ENCODE data around the gene EYS. TPM values are rescaled to one million over a fixed set of nuclear protein-coding genes. Genes with fewer than 3 reads are reported as not detected.

EYS gene
- polyA plus RNA-seq, 2 of the 4 experiments (the other 2 are of a cell fraction): 0.03 to 0.06 TPM

DNA sequence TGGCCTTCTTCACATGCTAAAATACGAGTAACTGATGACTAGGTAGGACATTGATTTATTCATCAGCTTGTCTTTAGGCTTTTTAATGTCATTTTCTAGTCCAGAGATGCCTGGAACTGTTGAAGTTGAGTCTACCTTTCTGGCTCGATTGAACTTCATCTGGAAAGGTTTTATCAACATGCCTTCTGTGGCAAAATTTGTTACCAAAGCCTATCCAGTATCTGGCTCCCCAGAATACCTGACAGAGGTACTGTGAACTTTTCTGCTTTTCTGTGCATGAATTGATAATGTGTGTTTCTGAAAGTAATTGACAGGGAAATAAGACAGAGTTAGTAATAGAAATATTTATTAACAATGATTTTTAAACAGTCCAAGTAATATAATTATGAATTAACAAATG is 2000.4 kb downstream of the EYS start:
- CTCF ChIA-PET: no interaction called here
- FAIRE-seq: no peak
- WGBS (ENCODE audit: missing lambda C conversion rate): 69% methylated on average over 2 of the region's 2 CpGs

DNA sequence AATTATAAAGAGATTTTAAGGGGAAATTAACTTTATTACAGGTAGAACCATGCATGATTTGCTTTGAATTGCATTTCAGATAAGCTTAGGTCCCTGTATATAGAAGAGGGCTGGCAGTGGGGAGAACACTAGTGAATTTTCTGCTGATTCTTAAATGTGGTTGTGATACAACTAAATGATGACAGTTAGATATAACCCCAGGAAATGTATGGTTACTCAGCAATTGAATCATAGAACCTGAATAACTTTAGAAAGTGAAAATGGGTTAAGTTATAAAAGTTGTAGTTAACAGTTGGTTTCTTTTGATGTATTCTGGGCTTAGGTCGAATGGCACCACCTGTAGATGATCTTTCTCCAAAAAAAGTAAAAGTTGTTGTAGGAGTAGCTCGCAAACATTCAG is 2001.3 kb downstream of the EYS start:
- CTCF ChIA-PET: interaction anchor here (0.5 kb wide), 1 partner anchor 432 kb away, joined by 3 read pairs; no protein-coding TSS in a partner anchor
- TF ChIP-seq GATA3 (IDR thresholded peaks at IDR 0.05; ENCODE audit: borderline replicate concordance) (no peak), HDAC2 (IDR thresholded peaks at IDR 0.05) (no peak), CHD4 (IDR thresholded peaks at IDR 0.05; ENCODE audit: borderline replicate concordance) (no peak), ZC3H11A (IDR thresholded peaks at IDR 0.05) (no peak), HEYL (CRISPR knock-in tag; IDR thresholded peaks at IDR 0.05) (no peak), MYC (IDR thresholded peaks at IDR 0.05; ENCODE audit: borderline replicate concordance, low read length) (no peak), EHF (CRISPR knock-in tag; IDR thresholded peaks at IDR 0.05) (no peak), FOXS1 (CRISPR knock-in tag; IDR thresholded peaks at IDR 0.05) (no peak), CEBPB (IDR thresholded peaks at IDR 0.05) (no peak), JUNB (IDR thresholded peaks at IDR 0.05) (no peak), HOXA7 (CRISPR knock-in tag; IDR thresholded peaks at IDR 0.05) (no peak), NPAS2 (CRISPR knock-in tag; IDR thresholded peaks at IDR 0.05; ENCODE audit: borderline replicate concordance) (no peak)
- TF ChIP-seq, protein P1, sequence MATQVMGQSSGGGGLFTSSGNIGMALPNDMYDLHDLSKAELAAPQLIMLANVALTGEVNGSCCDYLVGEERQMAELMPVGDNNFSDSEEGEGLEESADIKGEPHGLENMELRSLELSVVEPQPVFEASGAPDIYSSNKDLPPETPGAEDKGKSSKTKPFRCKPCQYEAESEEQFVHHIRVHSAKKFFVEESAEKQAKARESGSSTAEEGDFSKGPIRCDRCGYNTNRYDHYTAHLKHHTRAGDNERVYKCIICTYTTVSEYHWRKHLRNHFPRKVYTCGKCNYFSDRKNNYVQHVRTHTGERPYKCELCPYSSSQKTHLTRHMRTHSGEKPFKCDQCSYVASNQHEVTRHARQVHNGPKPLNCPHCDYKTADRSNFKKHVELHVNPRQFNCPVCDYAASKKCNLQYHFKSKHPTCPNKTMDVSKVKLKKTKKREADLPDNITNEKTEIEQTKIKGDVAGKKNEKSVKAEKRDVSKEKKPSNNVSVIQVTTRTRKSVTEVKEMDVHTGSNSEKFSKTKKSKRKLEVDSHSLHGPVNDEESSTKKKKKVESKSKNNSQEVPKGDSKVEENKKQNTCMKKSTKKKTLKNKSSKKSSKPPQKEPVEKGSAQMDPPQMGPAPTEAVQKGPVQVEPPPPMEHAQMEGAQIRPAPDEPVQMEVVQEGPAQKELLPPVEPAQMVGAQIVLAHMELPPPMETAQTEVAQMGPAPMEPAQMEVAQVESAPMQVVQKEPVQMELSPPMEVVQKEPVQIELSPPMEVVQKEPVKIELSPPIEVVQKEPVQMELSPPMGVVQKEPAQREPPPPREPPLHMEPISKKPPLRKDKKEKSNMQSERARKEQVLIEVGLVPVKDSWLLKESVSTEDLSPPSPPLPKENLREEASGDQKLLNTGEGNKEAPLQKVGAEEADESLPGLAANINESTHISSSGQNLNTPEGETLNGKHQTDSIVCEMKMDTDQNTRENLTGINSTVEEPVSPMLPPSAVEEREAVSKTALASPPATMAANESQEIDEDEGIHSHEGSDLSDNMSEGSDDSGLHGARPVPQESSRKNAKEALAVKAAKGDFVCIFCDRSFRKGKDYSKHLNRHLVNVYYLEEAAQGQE (IDR thresholded peaks at IDR 0.05): no peak
- TF ChIP-seq, protein P2, sequence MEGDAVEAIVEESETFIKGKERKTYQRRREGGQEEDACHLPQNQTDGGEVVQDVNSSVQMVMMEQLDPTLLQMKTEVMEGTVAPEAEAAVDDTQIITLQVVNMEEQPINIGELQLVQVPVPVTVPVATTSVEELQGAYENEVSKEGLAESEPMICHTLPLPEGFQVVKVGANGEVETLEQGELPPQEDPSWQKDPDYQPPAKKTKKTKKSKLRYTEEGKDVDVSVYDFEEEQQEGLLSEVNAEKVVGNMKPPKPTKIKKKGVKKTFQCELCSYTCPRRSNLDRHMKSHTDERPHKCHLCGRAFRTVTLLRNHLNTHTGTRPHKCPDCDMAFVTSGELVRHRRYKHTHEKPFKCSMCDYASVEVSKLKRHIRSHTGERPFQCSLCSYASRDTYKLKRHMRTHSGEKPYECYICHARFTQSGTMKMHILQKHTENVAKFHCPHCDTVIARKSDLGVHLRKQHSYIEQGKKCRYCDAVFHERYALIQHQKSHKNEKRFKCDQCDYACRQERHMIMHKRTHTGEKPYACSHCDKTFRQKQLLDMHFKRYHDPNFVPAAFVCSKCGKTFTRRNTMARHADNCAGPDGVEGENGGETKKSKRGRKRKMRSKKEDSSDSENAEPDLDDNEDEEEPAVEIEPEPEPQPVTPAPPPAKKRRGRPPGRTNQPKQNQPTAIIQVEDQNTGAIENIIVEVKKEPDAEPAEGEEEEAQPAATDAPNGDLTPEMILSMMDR (IDR thresholded peaks at IDR 0.05): no peak
- TF ChIP-seq, protein P3, sequence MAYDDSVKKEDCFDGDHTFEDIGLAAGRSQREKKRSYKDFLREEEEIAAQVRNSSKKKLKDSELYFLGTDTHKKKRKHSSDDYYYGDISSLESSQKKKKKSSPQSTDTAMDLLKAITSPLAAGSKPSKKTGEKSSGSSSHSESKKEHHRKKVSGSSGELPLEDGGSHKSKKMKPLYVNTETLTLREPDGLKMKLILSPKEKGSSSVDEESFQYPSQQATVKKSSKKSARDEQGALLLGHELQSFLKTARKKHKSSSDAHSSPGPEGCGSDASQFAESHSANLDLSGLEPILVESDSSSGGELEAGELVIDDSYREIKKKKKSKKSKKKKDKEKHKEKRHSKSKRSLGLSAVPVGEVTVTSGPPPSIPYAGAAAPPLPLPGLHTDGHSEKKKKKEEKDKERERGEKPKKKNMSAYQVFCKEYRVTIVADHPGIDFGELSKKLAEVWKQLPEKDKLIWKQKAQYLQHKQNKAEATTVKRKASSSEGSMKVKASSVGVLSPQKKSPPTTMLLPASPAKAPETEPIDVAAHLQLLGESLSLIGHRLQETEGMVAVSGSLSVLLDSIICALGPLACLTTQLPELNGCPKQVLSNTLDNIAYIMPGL (CRISPR knock-in tag; IDR thresholded peaks at IDR 0.05; ENCODE audit: borderline replicate concordance): no peak

More for the DNA sequence above, 2000.4 kb downstream of the EYS start:
- POLR2A ChIA-PET: no interaction called here
- H3K9me3 ChIP-seq: no peaks in the 10 kb centered on the region
- H3K4me3 ChIP-seq: no peak overlapping the region
- ATAC-seq: no peak
- DNase-seq (ENCODE audit: low read depth in 1 of 2, low spot score in 1 of 2): no peak
- no peak for TF ChIP-seq CBX8 (IDR thresholded peaks at IDR 0.05)
- no peak for TF ChIP-seq PHF8 (IDR thresholded peaks at IDR 0.05; ENCODE audit: borderline replicate concordance, low read depth)
- TF ChIP-seq FOSL2 (IDR thresholded peaks at IDR 0.05): no peak
- TF ChIP-seq FOSL2 (CRISPR knock-in tag; IDR thresholded peaks at IDR 0.05): no peak
- no peak for TF ChIP-seq ZSCAN20 (CRISPR knock-in tag; IDR thresholded peaks at IDR 0.05)
- TF ChIP-seq, protein P2 (IDR thresholded peaks at IDR 0.05): no peak
- no peak for TF ChIP-seq NFE2L2 (conservative IDR thresholded peaks at IDR 0.05; ENCODE audit: low read length)
- TF ChIP-seq, protein P1 (IDR thresholded peaks at IDR 0.05): no peak
- TF ChIP-seq NPAS2 (CRISPR knock-in tag; IDR thresholded peaks at IDR 0.05; ENCODE audit: borderline replicate concordance): no peak
- no peak for TF ChIP-seq HEYL (CRISPR knock-in tag; IDR thresholded peaks at IDR 0.05)
- TF ChIP-seq MAZ (IDR thresholded peaks at IDR 0.05; ENCODE audit: borderline replicate concordance, low read depth, low read length): no peak
- no peak for TF ChIP-seq JUNB (IDR thresholded peaks at IDR 0.05)
- TF ChIP-seq RARB (CRISPR knock-in tag; IDR thresholded peaks at IDR 0.05): no peak
- TF ChIP-seq HOXA7 (CRISPR knock-in tag; IDR thresholded peaks at IDR 0.05): no peak
- no peak for TF ChIP-seq SREBF2 (IDR thresholded peaks at IDR 0.05)
- no peak for TF ChIP-seq KDM1A (IDR thresholded peaks at IDR 0.05; ENCODE audit: low read depth)
- no peak overlapping the region for H3K4me2 ChIP-seq
- peaks cover 7% of the 10 kb centered on the region; the same call in 1 of the 3 replicates for H3K4me1 ChIP-seq
- no peak overlapping the region for H3K27ac ChIP-seq

More for the DNA sequence above, 2001.3 kb downstream of the EYS start:
- Histone ChIP-seq H3K9me3 (no peaks in the 10 kb centered on the region), H3K27ac (no peak overlapping the region), H3K4me1 (peaks cover 7% of the 10 kb centered on the region; the same call in 1 of the 3 replicates), H3K4me2 (no peak overlapping the region), H3K4me3 (no peak overlapping the region)
- 94% methylated on average over 2 of the region's 2 CpGs for WGBS (ENCODE audit: missing lambda C conversion rate)
- no peak for DNase-seq (ENCODE audit: low read depth in 1 of 2, low spot score in 1 of 2)
- no peak for FAIRE-seq
- no peak for ATAC-seq
- POLR2A ChIA-PET: no interaction called here

Data from A549 (cell line).